Liver (tissue), 3 donors: ENCODE data around the gene ASB2.

Experiments used
- ATF3 ChIP-seq: IDR thresholded peaks from 2 replicates; pipeline ENCODE4 v1.6.1; 2016; ENCODE audit warnings: antibody characterized with exemption
- CTCF ChIP-seq: fragments of 150-350 bp; IDR thresholded peaks from 2 replicates; pipeline ENCODE4 v1.5.1; 2017; ENCODE audit warnings: improper control_type of control experiment, low read depth, low read length; ENCODE audit not compliant: missing input control
- EGR1 ChIP-seq, 2 donors: IDR thresholded peaks; 2 replicates each; pipeline ENCODE4 v1.6.1; 2016 to 2018; ENCODE audit warnings: antibody characterized with exemption in 2 of 2, low read depth in 2 of 2
- GABPA ChIP-seq, 2 donors: IDR thresholded peaks in 1 of 2; conservative IDR thresholded peaks in 1 of 2; 2 replicates each; pipeline ENCODE4 v1.6.1; 2016; ENCODE audit warnings: antibody characterized with exemption in 2 of 2, mild to moderate bottlenecking in 1 of 2, moderate library complexity in 1 of 2
- HNF4A ChIP-seq, 2 donors: conservative IDR thresholded peaks; 2 replicates each; pipeline ENCODE4 v1.6.1; 2016; ENCODE audit warnings: antibody characterized with exemption in 2 of 2, mild to moderate bottlenecking in 2 of 2
- JUND ChIP-seq, 2 donors: IDR thresholded peaks; 2 replicates each; pipeline ENCODE4 v1.6.1; 2016; ENCODE audit warnings: antibody characterized with exemption in 2 of 2
- MAX ChIP-seq: IDR thresholded peaks from 2 replicates; pipeline ENCODE4 v1.6.1; 2016; ENCODE audit warnings: antibody characterized with exemption
- RXRA ChIP-seq, 2 donors: IDR thresholded peaks; 2 replicates each; pipeline ENCODE4 v1.6.1; 2017 to 2018; ENCODE audit warnings: antibody characterized with exemption in 2 of 2, mild to moderate bottlenecking in 1 of 2
- SP1 ChIP-seq: IDR thresholded peaks from 2 replicates; pipeline ENCODE4 v1.6.1; 2018; ENCODE audit warnings: antibody characterized with exemption, mild to moderate bottlenecking
- TAF1 ChIP-seq: conservative IDR thresholded peaks from 2 replicates; pipeline ENCODE4 v1.6.1; 2016; ENCODE audit warnings: antibody characterized with exemption, mild to moderate bottlenecking
- YY1 ChIP-seq: IDR thresholded peaks from 2 replicates; pipeline ENCODE4 v1.6.1; 2016; ENCODE audit warnings: antibody characterized with exemption, mild to moderate bottlenecking
- ZBTB33 ChIP-seq: IDR thresholded peaks from 2 replicates; pipeline ENCODE4 v1.6.1; 2016; ENCODE audit warnings: antibody characterized with exemption
- TF ChIP-seq, protein P1 (sequence below): IDR thresholded peaks from 2 replicates; pipeline ENCODE4 v1.6.1; 2016; ENCODE audit warnings: antibody characterized with exemption, mild to moderate bottlenecking
- donor health status: healthy.
- donor health status: healthy.

- TF ChIP-seq JUND (IDR thresholded peaks at IDR 0.05) (no peak), TAF1 (no peak), ZBTB33 (no peak), CTCF (no peak), YY1 (no peak), MAX (no peak), ATF3 (no peak), RXRA (IDR thresholded peaks at IDR 0.05) (no peak), HNF4A (conservative IDR thresholded peaks at IDR 0.05) (no peak), SP1 (no peak), GABPA (IDR thresholded peaks at IDR 0.05 in 1 of 2, conservative IDR thresholded peaks at IDR 0.05 in 1 of 2) (no peak), EGR1 (IDR thresholded peaks at IDR 0.05; ENCODE audit: low read depth in 2 of 2) (no peak)
- TF ChIP-seq, protein P1, sequence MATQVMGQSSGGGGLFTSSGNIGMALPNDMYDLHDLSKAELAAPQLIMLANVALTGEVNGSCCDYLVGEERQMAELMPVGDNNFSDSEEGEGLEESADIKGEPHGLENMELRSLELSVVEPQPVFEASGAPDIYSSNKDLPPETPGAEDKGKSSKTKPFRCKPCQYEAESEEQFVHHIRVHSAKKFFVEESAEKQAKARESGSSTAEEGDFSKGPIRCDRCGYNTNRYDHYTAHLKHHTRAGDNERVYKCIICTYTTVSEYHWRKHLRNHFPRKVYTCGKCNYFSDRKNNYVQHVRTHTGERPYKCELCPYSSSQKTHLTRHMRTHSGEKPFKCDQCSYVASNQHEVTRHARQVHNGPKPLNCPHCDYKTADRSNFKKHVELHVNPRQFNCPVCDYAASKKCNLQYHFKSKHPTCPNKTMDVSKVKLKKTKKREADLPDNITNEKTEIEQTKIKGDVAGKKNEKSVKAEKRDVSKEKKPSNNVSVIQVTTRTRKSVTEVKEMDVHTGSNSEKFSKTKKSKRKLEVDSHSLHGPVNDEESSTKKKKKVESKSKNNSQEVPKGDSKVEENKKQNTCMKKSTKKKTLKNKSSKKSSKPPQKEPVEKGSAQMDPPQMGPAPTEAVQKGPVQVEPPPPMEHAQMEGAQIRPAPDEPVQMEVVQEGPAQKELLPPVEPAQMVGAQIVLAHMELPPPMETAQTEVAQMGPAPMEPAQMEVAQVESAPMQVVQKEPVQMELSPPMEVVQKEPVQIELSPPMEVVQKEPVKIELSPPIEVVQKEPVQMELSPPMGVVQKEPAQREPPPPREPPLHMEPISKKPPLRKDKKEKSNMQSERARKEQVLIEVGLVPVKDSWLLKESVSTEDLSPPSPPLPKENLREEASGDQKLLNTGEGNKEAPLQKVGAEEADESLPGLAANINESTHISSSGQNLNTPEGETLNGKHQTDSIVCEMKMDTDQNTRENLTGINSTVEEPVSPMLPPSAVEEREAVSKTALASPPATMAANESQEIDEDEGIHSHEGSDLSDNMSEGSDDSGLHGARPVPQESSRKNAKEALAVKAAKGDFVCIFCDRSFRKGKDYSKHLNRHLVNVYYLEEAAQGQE = no peak
Observed at GRCh38 chr14:93929657-93930056, 46.7 kb downstream of the ASB2 start.
